CD4-positive, alpha-beta T cell treated with Interleukin-17A for 1 hour (primary cell): ENCODE measurements around the gene RPL19.

ENCODE experiments used
- DNase-seq: peaks from one replicate; pipeline ENCODE4 v3.0.0-alpha.2; 2020

RPL19 gene

GRCh38 chr17:39199820-39200069 lies 338 bp upstream of the RPL19 start:
- peak; percentile 94 for DNase-seq

- DNase-seq, result no peak
Measured at GRCh38 chr17:39200957-39201510, 951 bp downstream of the RPL19 start.

GRCh38 chr17:39204245-39204644 lies 4.2 kb downstream of the RPL19 start:
- DNase-seq, result no peak

GRCh38 chr17:39205112-39205526 lies 5.0 kb downstream of the RPL19 start:
- DNase-seq, result no peak

- no peak for DNase-seq
Measured at GRCh38 chr17:39208136-39208535, 8.1 kb downstream of the RPL19 start.

GRCh38 chr17:39208893-39209292 lies 8.8 kb downstream of the RPL19 start:
- no peak for DNase-seq

GRCh38 chr17:39209317-39210092 lies 9.4 kb downstream of the RPL19 start:
- peak; percentile 74 for DNase-seq

GRCh38 chr17:39210093-39210434 lies 10.0 kb downstream of the RPL19 start:
- DNase-seq, result no peak

- DNase-seq, result no peak
Measured at GRCh38 chr17:39212195-39212810, 12.2 kb downstream of the RPL19 start.

- DNase-seq, result no peak
Measured at GRCh38 chr17:39212841-39213480, 12.9 kb downstream of the RPL19 start.

- DNase-seq, result no peak
Measured at GRCh38 chr17:39213852-39214251, 13.8 kb downstream of the RPL19 start.

- no peak for DNase-seq
Measured at GRCh38 chr17:39217734-39218369, 17.8 kb downstream of the RPL19 start.

- no peak for DNase-seq
Measured at GRCh38 chr17:39218906-39219305, 18.8 kb downstream of the RPL19 start.

GRCh38 chr17:39219647-39220154 lies 19.6 kb downstream of the RPL19 start:
- DNase-seq, result no peak

GRCh38 chr17:39221572-39221971 lies 21.5 kb downstream of the RPL19 start:
- no peak for DNase-seq

- no peak for DNase-seq
Measured at GRCh38 chr17:39222151-39222550, 22.1 kb downstream of the RPL19 start.

- DNase-seq, result no peak
Measured at GRCh38 chr17:39222866-39223834, 23.1 kb downstream of the RPL19 start.

GRCh38 chr17:39223907-39224777 lies 24.1 kb downstream of the RPL19 start:
- no peak for DNase-seq

GRCh38 chr17:39224778-39225307 lies 24.8 kb downstream of the RPL19 start:
- DNase-seq, result no peak

- no peak for DNase-seq
Measured at GRCh38 chr17:39225308-39225958, 25.4 kb downstream of the RPL19 start, which contains the start of gene STAC2. Gene STAC2 (minus strand): TSS chr17:39225945. CDS start chr17:39225502, 443 bp downstream.
